GOT3 (cell line): ENCODE measurements around the gene SORBS2.
"Not testable (repeated sequence)": the region's sequence is repeated elsewhere in the genome, so short reads cannot be mapped to it uniquely, and the experiment has no call there.

Source experiments
- DNase-seq: peaks from one replicate; lab custom pipeline; 2025; ENCODE audit warnings: mixed read lengths; lab: John Stamatoyannopoulos, UW

The SORBS2 gene

DNA sequence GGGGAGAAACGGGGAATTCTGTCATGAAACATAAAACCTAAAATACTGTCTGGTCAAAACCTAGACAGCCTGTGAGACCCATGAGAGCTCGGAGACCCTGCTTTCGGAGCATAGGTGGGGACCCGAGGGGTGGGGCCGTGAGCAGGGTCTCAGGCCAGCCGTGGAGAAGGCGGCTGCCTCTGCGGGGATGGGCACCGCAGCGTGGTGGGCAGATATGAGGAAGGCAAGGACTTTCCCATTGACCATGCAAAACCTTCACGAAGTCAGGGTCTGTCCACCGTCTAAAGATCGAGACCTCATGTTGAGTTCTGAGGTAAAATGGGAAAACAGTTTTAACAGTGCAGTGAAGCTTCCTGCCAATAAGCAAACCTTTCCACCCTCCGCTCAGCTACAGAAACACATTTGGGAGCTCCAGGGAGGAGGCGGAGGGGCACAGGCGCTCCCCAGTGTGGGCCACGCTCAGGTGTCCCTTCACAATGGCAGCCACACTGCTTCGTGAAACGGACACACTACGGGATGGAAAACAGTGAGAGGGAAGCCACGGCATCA lies 74.4 kb downstream of the SORBS2 start:
- DNase-seq = no peak

DNA sequence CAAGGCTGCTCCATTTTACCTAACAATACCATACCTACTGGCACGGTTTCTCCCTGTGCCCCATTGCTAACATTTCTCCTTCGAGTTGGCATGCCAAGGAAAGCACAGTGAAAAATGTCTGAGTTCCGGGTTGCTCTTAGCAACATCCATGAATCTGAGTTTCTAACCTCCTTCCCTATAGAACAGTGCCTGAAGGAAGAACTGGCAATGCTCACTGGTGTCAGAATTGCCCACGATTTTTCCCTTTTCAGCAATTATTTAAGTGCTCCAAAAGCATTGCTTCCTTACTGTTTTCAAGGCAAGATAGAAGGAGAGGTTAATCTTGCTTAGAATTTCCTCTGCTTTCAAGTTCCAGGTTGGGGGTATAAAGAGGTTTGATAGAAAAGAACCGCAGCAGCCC lies 75.1 kb downstream of the SORBS2 start:
- DNase-seq = no peak

DNA sequence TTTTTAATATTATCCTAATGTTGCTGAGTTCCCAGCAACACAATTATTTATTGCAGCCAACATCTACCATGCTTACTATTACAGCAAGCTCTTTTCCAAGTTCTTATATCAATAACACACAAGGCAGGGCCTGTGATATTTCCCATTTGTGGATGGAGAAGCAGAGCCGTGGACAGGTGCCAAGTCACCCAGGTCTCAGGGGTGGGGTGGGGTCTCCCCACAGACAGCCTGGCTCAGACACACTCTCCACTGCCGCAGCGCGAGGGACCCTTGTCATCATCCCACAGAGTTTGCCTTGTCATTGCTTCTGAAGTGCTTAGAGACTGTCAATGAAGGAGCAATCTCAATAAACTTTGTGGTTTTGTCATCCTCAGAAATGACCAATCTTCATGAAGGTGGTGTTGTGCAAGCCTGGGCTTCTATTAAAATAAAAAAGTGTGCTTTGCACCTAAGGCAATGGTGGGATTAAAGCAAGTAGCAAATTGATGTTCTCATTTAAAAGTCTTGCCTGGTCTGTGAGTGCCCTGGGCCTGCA lies 76.1 kb downstream of the SORBS2 start:
- no peak for DNase-seq

- DNase-seq = no peak
Measured at GRCh38 chr4:185734930-185735329, 77.1 kb downstream of the SORBS2 start.

- no peak for DNase-seq
Measured at GRCh38 chr4:185734214-185734613, 77.8 kb downstream of the SORBS2 start.

DNA sequence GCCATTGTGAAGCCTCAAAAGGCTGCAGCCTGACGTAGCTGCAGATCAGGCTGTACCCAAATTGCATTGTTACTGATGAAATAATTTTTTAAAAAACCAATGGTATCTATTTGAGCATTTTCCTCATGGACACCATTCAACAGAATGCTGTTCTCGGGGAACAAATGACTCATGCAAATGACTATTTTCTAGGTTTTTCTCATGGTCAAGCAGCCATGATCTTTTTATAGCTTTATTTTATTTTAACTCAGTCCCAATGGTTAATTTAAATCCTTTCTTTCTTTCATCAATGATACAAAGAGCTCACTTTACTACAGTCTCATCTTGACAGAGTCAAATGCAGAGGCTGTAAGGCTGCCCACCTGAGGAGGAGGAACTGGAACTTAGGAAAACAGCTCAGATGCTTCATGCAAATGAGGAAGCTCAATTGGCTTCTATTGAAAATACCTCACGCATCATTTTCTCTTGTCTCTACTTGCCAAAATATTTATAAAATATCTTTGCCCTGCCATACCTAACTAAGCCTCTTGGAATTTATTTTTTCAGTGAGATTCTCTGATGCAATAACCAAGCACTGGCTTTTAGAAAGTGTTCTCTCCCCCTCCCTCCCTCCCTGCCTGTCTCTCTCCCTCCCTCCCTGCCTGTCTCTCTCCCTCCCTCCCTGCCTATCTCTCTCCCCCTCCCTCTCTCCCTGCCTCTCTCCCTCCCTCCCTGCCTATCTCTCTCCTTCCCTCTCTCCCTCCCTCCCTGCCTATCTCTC lies 81.0 kb downstream of the SORBS2 start:
- DNase-seq = no peak

DNA sequence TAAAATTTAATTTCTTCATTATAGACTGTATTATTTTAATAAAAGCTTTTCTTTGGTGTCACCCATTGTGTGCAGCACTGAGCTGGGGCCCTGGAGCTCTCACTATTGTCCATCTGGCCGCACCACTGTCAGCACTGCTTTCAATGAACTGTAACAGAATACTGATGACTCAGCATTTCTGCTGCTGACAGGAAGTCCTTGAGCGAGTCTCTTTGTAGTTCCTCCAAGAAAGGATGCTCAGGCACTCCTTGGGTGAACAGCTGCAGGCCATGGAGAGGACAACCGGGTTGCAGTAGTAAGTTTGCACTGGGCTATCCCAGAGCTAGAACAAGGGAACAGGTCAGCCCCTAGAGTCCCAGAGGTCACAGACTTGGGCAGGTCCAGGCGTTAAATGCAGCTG lies 81.6 kb downstream of the SORBS2 start:
- no peak for DNase-seq

DNA sequence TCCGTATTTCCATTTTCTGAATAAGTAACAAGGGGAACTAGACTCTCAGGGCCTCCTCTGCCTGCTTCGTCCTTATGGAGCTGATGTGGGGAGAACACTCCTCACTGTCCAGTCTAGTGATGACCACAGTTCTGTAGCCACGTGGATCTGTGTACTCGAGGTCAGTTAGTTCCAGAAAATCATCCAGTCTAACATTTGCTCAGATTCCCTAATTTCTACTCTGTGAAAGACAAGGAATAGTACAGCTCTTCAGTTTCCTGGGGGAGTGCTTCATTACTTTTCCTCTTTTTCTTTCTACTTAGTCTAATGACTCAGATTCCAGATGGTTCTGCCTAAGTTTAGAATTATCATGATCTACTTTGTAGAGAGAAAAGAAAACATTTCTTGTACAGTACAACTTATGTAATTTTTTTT lies 82.6 kb downstream of the SORBS2 start:
- no peak for DNase-seq

- no peak for DNase-seq
Measured at GRCh38 chr4:185728893-185729292, 83.1 kb downstream of the SORBS2 start.

GRCh38 chr4:185726931-185727330 lies 85.1 kb downstream of the SORBS2 start:
- no peak for DNase-seq

DNA sequence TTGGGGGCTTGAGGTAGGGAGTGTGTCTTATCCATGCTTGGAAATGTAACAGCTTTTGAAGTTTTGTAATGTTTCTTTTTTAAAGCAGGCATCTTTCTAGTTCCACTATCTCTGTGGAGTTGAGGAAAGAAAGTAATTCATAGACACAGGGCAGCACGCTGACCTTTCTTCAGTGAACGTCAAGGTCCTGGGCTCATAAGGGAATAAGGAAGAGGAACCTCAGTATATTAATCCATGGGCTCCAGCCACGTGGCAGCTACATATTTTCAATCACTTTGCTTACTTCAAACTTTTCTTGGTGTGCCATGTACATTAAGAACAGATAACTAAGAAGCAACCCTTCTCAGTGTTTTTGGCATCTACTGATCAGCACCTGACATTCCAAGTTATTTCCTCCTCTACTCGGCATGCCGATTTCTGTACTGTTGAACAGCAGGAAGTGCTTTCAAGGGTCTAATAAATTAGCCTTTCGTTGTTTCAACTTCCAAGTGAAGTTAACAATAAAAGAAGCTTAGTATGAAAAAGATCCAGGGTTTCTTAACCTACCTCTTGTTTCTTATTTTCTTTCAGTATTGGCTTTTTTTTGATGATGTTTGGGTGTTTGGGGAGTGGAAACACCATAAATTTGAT lies 88.2 kb downstream of the SORBS2 start:
- DNase-seq = no peak

- DNase-seq = no peak
Measured at GRCh38 chr4:185722029-185722316, 90.0 kb downstream of the SORBS2 start.

DNA sequence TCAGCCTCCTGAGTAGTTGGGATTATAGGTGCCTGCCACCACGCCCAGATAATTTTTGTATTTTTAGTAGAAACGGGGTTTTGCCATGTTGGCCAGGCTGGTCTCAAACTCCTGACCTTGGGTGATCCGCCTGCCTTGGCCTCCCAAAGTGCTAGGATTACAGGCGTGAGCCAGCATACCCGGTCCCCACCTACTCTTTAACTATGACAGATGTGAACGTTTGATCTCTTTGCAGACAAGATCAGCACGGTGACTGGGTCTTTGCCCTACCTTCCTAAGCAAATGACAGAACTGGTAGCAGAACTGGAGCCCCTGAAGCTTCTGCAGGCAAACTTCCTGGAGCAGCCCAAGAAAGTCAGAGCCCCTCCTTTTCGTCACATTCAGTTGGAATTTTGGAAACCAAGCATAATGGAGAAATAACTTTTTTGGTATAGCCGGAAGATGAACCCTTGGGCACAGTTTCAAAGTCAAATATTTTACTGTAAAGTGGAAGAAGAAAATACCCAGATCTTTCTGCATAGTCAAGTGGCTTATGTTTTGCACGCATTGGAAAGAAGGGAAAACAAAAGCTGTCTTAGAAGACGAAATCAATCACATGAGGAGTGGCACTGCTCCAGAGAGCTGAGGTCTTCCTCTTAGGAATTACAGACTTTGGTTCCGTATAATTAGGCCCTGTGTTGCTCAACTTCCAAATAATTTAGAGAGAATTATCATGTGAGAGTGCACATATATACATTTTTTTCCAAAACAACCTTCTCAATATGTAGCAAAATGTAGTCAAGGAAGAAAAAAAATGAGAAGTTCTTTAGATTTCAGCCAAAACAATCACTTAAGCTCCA lies 90.6 kb downstream of the SORBS2 start:
- no peak for DNase-seq

- DNase-seq = no peak
Measured at GRCh38 chr4:185719500-185719858, 92.5 kb downstream of the SORBS2 start.

DNA sequence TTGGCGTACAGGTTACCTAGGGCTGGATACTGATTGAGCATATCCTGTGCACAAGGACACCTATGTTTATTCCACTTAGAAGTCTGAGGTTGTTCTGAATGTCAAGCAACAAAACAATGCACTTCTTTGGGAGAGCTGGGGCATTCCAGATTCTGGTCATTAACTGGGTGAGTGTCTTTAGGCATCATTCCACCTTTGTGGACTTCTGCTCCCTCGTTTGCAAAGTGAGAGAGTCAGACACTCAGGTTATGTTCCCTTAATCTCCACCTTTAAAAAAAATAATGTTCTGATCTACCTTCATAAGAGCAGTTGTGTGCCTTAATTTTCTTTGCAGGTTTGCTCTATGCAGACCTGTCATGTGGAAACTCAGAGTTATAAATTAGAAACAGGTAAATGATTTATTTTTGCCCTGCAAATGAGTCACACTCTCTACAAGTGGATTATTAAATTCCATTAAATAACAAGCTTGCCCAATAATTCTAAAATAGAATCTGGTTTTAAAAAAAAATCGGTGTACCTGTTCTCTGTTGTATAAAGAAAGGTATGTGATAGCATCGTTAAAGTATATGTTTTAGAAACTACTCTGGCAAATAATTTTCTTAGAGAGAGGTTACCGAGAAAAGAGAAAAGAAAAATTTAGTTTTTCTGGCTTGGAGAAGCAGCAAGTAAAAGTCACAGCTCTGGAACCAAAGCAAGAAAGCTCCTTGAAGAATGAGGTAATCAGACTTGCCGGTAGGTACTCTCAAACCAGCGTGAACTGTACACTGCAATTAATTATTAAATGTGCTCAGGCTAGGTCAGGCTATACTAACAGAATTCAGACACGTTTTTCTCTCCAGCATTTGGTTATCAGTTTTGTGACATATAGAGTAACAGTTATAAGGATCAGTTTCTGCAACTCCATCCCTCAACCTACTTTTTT lies 93.2 kb downstream of the SORBS2 start:
- DNase-seq = no peak

DNA sequence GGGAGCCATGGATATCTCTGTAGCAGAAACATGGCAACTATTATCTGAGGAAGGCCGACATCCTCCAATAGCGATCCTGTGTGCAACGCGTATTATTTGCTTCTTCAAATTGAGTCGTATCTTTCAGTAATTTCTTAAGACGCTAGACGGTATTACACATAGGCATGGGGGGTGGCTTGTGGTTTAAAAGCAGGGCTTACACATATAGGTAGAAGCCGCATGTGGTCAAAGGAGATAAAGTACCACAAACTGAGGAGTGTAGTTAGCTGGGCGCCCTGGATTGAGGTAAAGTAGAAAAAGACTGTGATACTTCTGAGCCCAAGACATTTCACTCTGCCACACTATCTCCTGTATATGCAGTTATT lies 94.6 kb downstream of the SORBS2 start:
- no peak for DNase-seq

- DNase-seq = no peak
Measured at GRCh38 chr4:185716577-185717376, 95.2 kb downstream of the SORBS2 start.

DNA sequence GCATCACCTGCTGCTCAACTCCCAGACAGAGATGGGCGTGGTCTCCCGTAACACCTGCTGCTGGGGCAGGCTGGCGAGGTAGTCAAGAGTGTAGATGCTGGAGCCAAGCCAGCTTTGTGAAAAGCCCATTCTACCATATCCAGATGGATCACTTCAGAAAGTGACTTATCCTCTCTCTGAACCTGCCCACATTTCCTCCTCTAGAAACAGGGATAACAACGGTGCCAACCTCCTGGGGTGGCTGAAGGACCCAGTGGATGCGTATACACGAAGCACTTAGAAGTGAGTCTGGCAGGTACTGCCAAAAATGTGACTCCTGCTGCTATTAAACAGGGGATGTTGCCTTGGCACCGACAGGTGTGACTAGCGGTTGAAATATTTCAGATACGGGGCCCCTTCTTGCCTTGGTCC lies 95.8 kb downstream of the SORBS2 start:
- DNase-seq = no peak

- DNase-seq = not testable (repeated sequence)
Measured at GRCh38 chr4:185714524-185714923, 97.5 kb downstream of the SORBS2 start.

- DNase-seq = no peak
Measured at GRCh38 chr4:185713731-185714130, 98.3 kb downstream of the SORBS2 start.

- DNase-seq = no peak
Measured at GRCh38 chr4:185713272-185713671, 98.7 kb downstream of the SORBS2 start.
